GM21367 (cell line): ENCODE measurements around the gene POLR3B.
"Not testable (repeated sequence)": the region's sequence is repeated elsewhere in the genome, so short reads cannot be mapped to it uniquely, and the experiment has no call there.

Source experiments
- ATAC-seq: cut with Tn5 transposase; IDR thresholded peaks from one replicate; pipeline ENCODE4 v1.9.1; 2021; ENCODE audit not compliant: unreplicated experiment

The POLR3B gene

DNA sequence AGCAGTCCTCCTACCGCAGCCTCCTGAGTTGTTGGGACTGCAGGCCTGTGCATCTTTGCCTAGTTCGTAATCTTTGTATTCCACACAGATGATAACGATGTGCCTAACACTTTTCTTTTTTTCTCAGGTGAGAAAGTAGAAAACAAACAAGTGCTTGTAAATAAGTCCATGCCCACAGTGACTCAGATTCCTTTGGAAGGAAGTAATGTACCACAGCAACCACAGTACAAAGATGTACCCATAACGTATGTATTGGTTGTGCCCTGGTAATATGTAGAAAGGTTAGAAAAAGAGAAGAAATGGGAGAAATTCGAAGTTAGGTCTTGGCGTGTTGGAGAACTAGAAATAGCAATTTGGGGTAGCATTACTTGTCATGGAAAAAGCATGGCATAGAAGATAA lies 101.6 kb downstream of the POLR3B start:
- ATAC-seq: no peak

DNA sequence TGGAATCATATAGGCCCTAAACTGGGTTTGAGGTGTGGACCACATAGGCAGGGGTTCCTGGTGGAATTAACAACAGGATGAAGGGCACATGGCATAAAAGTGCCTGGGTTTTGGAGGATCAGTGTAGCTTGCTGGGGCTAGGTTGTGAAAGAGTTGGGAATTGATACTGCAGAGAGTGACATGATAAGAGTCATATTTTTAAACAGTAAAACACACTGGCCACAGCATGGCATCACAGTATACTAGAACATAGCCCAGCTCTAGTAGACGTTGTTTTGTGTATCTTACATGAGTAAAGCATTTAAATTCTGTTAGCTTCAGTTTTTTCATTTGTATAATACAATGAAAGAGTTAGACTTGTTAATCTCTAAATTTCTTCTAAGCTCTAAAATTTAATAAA lies 102.0 kb downstream of the POLR3B start:
- no peak for ATAC-seq

DNA sequence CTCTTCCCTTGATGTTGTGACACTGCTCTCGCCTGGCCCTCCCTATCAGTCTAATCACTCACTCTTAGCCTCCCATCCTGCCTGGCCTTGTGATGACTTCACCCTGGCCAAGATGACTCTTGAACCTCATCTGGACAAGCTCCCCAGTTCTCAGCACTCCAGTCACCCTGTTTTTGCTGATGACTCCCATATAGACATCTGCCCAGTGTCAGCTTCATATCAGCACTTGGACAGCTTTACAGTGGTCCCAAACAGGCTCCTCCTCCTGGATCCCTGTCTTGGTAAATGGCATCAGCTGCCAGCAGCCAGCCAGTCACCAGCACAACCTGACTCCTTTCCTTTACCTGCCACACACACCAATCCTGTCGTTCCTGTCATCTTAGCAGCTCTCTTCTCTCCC lies 104.2 kb downstream of the POLR3B start:
- ATAC-seq: no peak

GRCh38 chr12:106465605-106466004 lies 108.1 kb downstream of the POLR3B start:
- ATAC-seq: not testable (repeated sequence)

- ATAC-seq: not testable (repeated sequence)
These were observed 118.1 kb downstream of the POLR3B start for GRCh38 chr12:106475662-106476061.

DNA sequence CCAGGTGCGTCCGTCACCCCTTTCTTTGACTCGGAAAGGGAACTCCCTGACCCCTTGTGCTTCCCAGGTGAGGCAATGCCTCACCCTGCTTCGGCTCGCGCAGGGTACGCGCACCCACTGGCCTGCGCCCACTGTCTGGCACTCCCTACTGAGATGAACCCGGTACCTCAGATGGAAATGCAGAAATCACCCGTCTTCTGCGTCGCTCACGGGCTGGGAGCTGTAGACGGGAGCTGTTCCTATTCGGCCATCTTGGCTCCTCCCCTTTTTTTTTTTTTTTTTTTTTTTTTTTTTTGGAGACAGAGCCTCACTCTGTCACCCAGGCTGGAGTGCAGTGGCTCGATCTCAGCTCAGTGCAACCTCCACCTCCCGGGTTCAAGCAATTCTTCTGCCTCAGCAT lies 120.1 kb downstream of the POLR3B start:
- ATAC-seq: not testable (repeated sequence)

DNA sequence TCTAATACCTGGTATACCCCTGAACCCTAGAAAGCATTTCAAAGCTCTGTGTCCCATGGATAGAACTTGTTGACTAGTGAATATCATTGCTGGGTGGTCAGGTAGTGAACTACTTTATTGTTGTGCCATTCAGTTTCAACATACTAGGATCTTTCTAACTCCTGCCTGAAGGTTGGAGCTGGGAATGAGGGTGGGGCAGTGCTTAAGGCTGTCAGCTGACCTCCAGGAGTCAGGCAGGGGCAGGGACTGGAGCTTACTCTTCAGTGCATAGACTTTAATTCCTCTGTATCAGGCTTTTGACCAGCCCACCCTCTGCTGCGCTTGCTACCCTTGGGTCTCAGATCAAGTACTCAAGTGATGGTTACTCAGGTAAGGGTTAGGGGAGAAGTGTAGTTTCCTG lies 122.7 kb downstream of the POLR3B start:
- no peak for ATAC-seq

- ATAC-seq: no peak
These were observed 123.7 kb downstream of the POLR3B start for GRCh38 chr12:106481246-106481645.

DNA sequence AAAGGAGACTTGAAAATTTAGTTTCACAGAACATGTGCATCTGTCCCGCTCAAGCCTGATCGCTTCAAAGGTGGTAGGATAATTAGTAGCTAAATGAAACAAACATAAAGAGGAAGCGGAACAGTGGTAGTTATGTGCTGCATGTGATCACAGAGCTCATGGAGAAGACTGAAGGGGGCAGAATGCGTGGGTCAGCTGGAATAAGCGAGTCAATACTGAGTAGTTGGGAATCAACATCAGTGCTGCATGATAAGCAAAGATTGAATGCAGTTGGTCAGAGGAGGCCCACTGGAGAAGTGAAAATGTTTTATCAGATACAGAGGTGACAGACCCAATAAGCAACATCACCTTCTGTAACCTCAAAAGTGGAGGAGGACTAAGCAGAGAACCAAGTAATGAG lies 130.1 kb downstream of the POLR3B start:
- no peak for ATAC-seq

GRCh38 chr12:106488884-106489283 lies 131.3 kb downstream of the POLR3B start:
- ATAC-seq: no peak

GRCh38 chr12:106490264-106490663 lies 132.7 kb downstream of the POLR3B start:
- ATAC-seq: no peak

- ATAC-seq: no peak
These were observed 135.3 kb downstream of the POLR3B start for GRCh38 chr12:106492857-106493256.

DNA sequence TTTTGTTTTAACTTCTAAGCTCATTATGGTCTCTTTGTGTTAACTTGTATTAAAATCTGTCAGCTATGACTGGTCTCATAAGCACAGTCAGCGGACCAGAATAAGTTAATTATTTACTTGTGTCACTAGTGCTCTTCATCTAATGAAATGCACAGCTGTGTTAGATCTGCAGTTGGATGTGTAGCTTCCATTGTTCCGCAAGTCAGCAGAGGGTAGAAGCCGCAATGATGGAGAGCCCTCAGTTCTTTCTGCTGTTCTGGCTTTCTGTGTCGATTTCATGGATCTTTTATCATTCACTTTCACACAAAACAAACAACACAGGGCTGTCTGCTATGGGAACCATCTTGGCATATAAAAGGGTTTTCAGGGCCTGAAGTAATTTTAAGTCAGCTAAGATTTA lies 136.0 kb downstream of the POLR3B start:
- ATAC-seq: no peak

- ATAC-seq: no peak
These were observed 137.9 kb downstream of the POLR3B start for GRCh38 chr12:106495354-106495965.

DNA sequence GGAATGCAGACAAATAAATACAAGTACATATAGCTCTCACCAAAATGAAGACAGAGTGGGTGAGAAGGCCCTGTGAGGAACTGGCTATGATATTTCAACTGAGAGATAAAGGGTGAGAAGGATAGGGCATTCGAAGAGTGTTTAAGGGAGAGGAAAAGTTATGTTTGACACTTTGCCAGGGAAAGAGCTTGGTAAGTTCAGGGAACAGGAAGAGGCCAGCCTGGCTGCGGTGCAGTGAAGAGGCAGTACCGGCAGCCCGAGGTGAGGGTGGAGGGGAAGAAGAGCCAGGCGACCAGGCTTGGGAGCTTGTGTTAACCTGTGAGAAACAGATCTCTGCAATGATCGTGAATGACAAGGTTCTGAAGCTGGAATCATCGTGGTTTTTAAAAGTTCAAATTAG lies 140.5 kb downstream of the POLR3B start:
- ATAC-seq: no peak

DNA sequence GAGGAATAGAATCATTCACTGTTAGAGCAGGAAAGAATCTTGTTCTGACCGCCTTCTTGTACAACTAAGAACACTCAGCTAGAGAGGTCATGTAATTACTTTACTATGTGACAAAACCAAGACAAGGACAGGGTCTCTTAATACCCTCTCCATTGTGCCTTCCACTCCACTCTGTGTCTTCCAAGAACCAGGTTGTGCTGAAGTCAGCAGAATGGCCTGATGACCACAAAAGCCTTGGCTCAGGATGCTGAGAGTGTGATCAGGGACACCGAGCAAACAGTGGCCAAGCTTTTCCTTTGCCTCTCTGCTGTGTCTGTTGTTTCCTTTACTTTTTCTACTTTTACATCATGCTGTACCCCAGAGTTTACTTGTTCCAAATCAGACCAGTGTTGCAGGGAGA lies 142.1 kb downstream of the POLR3B start:
- ATAC-seq: no peak

DNA sequence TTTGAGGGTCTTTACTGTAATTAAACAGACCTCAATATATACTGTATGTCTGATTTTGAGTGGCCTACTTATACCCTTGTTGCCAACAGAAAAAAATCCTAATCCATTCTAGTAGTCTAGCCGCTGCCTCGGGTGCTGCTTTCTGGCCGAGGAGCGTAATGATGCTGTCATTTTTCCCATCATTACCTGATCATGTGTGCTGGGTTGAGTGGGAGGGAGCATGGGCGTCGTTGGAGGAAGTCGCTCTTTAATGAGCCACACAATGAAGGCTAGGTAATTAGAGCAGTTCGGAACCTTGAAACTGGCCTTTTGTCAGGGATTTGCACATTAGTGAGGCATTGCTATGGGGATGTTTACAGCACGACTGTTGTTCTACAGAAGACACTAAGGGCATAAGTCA lies 149.1 kb downstream of the POLR3B start:
- ATAC-seq: no peak

- no peak for ATAC-seq
These were observed 151.4 kb downstream of the POLR3B start for GRCh38 chr12:106508966-106509365.

DNA sequence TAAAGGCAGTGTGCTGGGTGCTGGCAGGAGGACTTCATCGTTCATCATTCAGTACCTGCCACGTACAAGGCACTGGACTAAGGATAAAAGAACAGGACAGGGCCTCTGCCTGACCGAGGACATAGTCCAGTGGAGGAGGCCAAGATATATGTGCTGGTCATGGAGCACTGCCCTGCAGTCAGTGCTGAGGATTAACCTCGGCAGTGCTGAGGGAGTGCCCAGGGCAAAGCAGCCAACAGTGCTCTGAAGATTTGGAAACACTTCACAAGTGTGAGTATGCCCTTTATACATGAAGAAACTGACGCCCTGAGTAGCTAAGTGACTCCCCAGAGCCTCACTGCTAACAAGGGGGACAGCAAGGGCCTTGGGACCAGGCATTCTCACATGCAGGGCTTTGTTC lies 153.8 kb downstream of the POLR3B start:
- no peak for ATAC-seq

DNA sequence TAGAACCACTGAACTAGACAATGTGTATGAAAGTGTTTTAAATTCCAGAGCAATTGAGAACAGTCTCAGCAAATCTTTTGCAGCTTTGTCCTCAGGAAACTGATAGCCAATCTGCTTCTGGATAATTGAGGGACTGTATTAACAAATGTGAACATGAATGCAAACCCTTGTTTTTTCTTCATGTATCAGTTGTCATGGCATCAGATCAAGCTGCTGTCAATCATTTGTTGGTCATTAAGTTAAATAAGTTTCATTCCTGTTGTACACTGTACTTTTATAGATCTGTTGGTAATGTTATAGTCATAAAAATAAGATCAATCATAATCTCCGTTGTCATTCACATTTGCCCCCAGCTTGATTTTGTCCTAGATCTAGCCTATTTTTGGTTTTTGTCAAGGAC lies 159.8 kb downstream of the POLR3B start:
- no peak for ATAC-seq

- no peak for ATAC-seq
These were observed 162.1 kb downstream of the POLR3B start for GRCh38 chr12:106519607-106520021.

DNA sequence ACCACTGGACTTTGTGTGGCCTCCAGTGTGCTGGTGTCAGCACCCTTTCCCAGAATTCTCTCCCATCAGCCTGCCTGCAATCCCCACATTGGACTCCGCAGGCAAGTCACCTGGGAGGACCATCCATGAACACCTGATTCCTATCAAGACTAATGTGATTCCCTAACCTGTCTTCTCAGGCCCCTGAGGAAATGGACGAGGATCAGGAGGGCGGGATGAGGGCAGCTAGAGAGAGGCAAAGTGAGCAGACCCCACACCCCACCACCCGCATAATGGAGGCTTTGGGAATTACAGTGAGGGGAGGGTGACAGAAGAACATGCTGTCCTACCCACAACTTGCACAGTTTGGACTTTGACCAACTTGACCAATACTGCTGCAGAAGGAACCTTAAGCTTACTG lies 164.4 kb downstream of the POLR3B start:
- no peak for ATAC-seq

DNA sequence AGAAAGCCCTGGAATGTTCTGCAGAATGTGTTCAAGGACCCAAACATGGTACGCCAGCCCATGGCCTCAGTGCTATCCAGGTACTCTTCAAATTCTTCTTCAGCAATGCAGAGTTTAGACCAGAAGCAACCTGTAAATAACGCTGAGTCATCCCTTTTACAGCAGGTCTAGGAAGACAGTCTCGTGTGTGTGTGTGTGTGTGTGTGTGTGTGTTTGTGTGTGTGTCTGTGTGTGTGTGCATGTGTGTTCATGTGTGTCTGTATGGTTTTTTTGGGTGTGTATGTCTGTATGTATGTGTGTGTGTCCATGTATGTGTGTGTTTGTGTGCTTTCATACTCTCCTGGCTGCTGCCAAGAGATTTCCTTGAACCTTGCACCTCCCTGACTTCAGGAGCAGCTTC lies 165.2 kb downstream of the POLR3B start:
- no peak for ATAC-seq

DNA sequence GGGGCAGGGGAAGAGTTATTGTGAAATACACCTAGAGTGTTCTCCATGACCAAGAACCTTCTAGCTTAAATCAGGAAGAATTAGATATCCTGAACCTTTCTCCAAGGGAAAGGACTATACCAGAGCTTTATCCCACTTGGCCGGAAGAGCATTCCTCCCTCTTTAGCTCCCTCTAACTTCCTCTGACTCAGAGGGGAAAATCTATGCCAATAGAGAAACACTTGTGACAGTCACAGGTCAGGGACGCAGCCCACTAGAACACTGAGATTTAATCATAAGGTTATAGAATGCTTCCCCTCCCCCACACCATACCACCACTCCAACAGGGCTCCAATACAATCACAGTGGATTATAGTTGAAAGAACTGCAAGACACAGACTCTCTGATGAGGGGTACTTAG lies 169.8 kb downstream of the POLR3B start:
- ATAC-seq: no peak
